ENCODE results near the gene LTBP4.
"Not testable (repeated sequence)": the region's sequence is repeated elsewhere in the genome, so short reads cannot be mapped to it uniquely, and the experiment has no call there.

Gene LTBP4

GRCh38 chr19:40646743-40647254, 45.6 kb downstream of the LTBP4 start:
- Histone ChIP-seq H3K4me3 (ENCODE audit: low read length) (no peak overlapping the region), H3K27ac (ENCODE audit: low read depth, low read length) (no peak overlapping the region)

GRCh38 chr19:40649903-40650675, 48.9 kb downstream of the LTBP4 start:
- not testable (repeated sequence) for H3K9me2 ChIP-seq (replicated peaks; ENCODE audit: control insufficient read depth, low read length); H3K79me2 ChIP-seq (ENCODE audit: control insufficient read depth, low read length); H3F3A ChIP-seq (ENCODE audit: control insufficient read depth, insufficient read depth); H3K36me3 ChIP-seq (ENCODE audit: control insufficient read depth, low read length); H4K20me1 ChIP-seq (ENCODE audit: control insufficient read depth, insufficient read depth, low read depth, low read length); H3K27me3 ChIP-seq (ENCODE audit: control insufficient read depth, low read length); H3K27ac ChIP-seq (ENCODE audit: low read depth, low read length); H3K9me3 ChIP-seq (ENCODE audit: control insufficient read depth, insufficient read depth, low read length); H3K4me3 ChIP-seq (ENCODE audit: low read length); H3K4me2 ChIP-seq (ENCODE audit: low read length); H3K4me1 ChIP-seq (ENCODE audit: control insufficient read depth, low read length)

More at GRCh38 chr19:40646743-40647254, 45.6 kb downstream of the LTBP4 start:
- no peaks in the 10 kb centered on the region for H3K9me2 ChIP-seq (replicated peaks; ENCODE audit: control insufficient read depth, low read length)
- H3K4me2 ChIP-seq (ENCODE audit: low read length), result no peak overlapping the region
- no peaks in the 10 kb centered on the region for H3F3A ChIP-seq (ENCODE audit: control insufficient read depth, insufficient read depth)
- TF ChIP-seq CTCF (IDR thresholded peaks at IDR 0.05; ENCODE audit: low read depth, low read length, poor library complexity, severe bottlenecking) (no peak), EZH2phosphoT487 (IDR thresholded peaks at IDR 0.05; ENCODE audit: borderline replicate concordance, low read length) (no peak)
- H3K4me1 ChIP-seq (ENCODE audit: control insufficient read depth, low read length), result peaks cover 4% of the 10 kb centered on the region
- no peaks in the 10 kb centered on the region for H3K9me3 ChIP-seq (ENCODE audit: control insufficient read depth, insufficient read depth, low read length)
- no peaks in the 10 kb centered on the region for H3K27me3 ChIP-seq (ENCODE audit: control insufficient read depth, low read length)
- H3K79me2 ChIP-seq (ENCODE audit: control insufficient read depth, low read length), result no peaks in the 10 kb centered on the region
- H4K20me1 ChIP-seq (ENCODE audit: control insufficient read depth, insufficient read depth, low read depth, low read length), result no peaks in the 10 kb centered on the region
- no peaks in the 10 kb centered on the region for H3K36me3 ChIP-seq (ENCODE audit: control insufficient read depth, low read length)

- H3K9me2 ChIP-seq (replicated peaks; ENCODE audit: control insufficient read depth, low read length), result no peaks in the 10 kb centered on the region
- TF ChIP-seq CTCF (IDR thresholded peaks at IDR 0.05; ENCODE audit: low read depth, low read length, poor library complexity, severe bottlenecking) (no peak), EZH2phosphoT487 (IDR thresholded peaks at IDR 0.05; ENCODE audit: borderline replicate concordance, low read length) (no peak)
- no peak overlapping the region for H3K27ac ChIP-seq (ENCODE audit: low read depth, low read length)
- H3K4me2 ChIP-seq (ENCODE audit: low read length), result no peak overlapping the region
- H4K20me1 ChIP-seq (ENCODE audit: control insufficient read depth, insufficient read depth, low read depth, low read length), result no peaks in the 10 kb centered on the region
- H3K36me3 ChIP-seq (ENCODE audit: control insufficient read depth, low read length), result no peaks in the 10 kb centered on the region
- no peak overlapping the region for H3K4me3 ChIP-seq (ENCODE audit: low read length)
- no peaks in the 10 kb centered on the region for H3K79me2 ChIP-seq (ENCODE audit: control insufficient read depth, low read length)
- H3K27me3 ChIP-seq (ENCODE audit: control insufficient read depth, low read length), result no peaks in the 10 kb centered on the region
- H3F3A ChIP-seq (ENCODE audit: control insufficient read depth, insufficient read depth), result no peaks in the 10 kb centered on the region
- H3K4me1 ChIP-seq (ENCODE audit: control insufficient read depth, low read length), result no peaks in the 10 kb centered on the region
- no peaks in the 10 kb centered on the region for H3K9me3 ChIP-seq (ENCODE audit: control insufficient read depth, insufficient read depth, low read length)
Observed at GRCh38 chr19:40650749-40651305, 49.7 kb downstream of the LTBP4 start.

GRCh38 chr19:40652303-40652702, 51.1 kb downstream of the LTBP4 start:
- H3K9me3 ChIP-seq (ENCODE audit: control insufficient read depth, insufficient read depth, low read length); H3K4me1 ChIP-seq (ENCODE audit: control insufficient read depth, low read length); H3F3A ChIP-seq (ENCODE audit: control insufficient read depth, insufficient read depth); H4K20me1 ChIP-seq (ENCODE audit: control insufficient read depth, insufficient read depth, low read depth, low read length); H3K79me2 ChIP-seq (ENCODE audit: control insufficient read depth, low read length); H3K9me2 ChIP-seq (replicated peaks; ENCODE audit: control insufficient read depth, low read length); H3K4me2 ChIP-seq (ENCODE audit: low read length); H3K27me3 ChIP-seq (ENCODE audit: control insufficient read depth, low read length); H3K4me3 ChIP-seq (ENCODE audit: low read length); H3K27ac ChIP-seq (ENCODE audit: low read depth, low read length); H3K36me3 ChIP-seq (ENCODE audit: control insufficient read depth, low read length): not testable (repeated sequence)

- not testable (repeated sequence) for H3K36me3 ChIP-seq (ENCODE audit: control insufficient read depth, low read length); H3K27ac ChIP-seq (ENCODE audit: low read depth, low read length); H3K9me3 ChIP-seq (ENCODE audit: control insufficient read depth, insufficient read depth, low read length); H3K4me2 ChIP-seq (ENCODE audit: low read length); H3K79me2 ChIP-seq (ENCODE audit: control insufficient read depth, low read length); H3K27me3 ChIP-seq (ENCODE audit: control insufficient read depth, low read length); H3F3A ChIP-seq (ENCODE audit: control insufficient read depth, insufficient read depth); H4K20me1 ChIP-seq (ENCODE audit: control insufficient read depth, insufficient read depth, low read depth, low read length); H3K4me3 ChIP-seq (ENCODE audit: low read length); H3K4me1 ChIP-seq (ENCODE audit: control insufficient read depth, low read length); H3K9me2 ChIP-seq (replicated peaks; ENCODE audit: control insufficient read depth, low read length)
Observed at GRCh38 chr19:40655684-40656083, 54.5 kb downstream of the LTBP4 start.
